GM21786 (cell line): ENCODE measurements around the gene ELAVL1.

ENCODE experiments used
- ATAC-seq: cut with Tn5 transposase; IDR thresholded peaks from one replicate; pipeline ENCODE4 v1.9.1; 2021; ENCODE audit not compliant: unreplicated experiment

Gene ELAVL1

GRCh38 chr19:7914598-7915045 lies 90.8 kb downstream of the ELAVL1 start, which contains the start of gene TGFBR3L:
Gene TGFBR3L, plus strand, starts transcription at chr19:7914830.
- no peak for ATAC-seq

GRCh38 chr19:7914099-7914498 lies 91.3 kb downstream of the ELAVL1 start:
- ATAC-seq: no peak

GRCh38 chr19:7913652-7914051 lies 91.8 kb downstream of the ELAVL1 start:
- ATAC-seq: no peak

GRCh38 chr19:7912697-7913564 lies 92.5 kb downstream of the ELAVL1 start:
- ATAC-seq: no peak

- ATAC-seq: no peak
Observed at GRCh38 chr19:7912144-7912696, 93.2 kb downstream of the ELAVL1 start.

GRCh38 chr19:7911508-7912143 lies 93.8 kb downstream of the ELAVL1 start:
- no peak for ATAC-seq

GRCh38 chr19:7910321-7911161 lies 94.9 kb downstream of the ELAVL1 start:
- ATAC-seq: no peak

GRCh38 chr19:7909471-7910067 lies 95.9 kb downstream of the ELAVL1 start:
- no peak for ATAC-seq

- ATAC-seq: no peak
Observed at GRCh38 chr19:7908742-7909461, 96.5 kb downstream of the ELAVL1 start.
